GM12872 (cell line): ENCODE measurements around the gene SAP30BP.

ENCODE experiments used
- TF ChIP-seq, protein P1 (sequence below): IDR thresholded peaks from 3 replicates; pipeline ENCODE4 v1.5.1; 2011; ENCODE audit warnings: low read depth, mild to moderate bottlenecking, low read length, moderate library complexity; ENCODE audit not compliant: insufficient read depth

SAP30BP gene

DNA sequence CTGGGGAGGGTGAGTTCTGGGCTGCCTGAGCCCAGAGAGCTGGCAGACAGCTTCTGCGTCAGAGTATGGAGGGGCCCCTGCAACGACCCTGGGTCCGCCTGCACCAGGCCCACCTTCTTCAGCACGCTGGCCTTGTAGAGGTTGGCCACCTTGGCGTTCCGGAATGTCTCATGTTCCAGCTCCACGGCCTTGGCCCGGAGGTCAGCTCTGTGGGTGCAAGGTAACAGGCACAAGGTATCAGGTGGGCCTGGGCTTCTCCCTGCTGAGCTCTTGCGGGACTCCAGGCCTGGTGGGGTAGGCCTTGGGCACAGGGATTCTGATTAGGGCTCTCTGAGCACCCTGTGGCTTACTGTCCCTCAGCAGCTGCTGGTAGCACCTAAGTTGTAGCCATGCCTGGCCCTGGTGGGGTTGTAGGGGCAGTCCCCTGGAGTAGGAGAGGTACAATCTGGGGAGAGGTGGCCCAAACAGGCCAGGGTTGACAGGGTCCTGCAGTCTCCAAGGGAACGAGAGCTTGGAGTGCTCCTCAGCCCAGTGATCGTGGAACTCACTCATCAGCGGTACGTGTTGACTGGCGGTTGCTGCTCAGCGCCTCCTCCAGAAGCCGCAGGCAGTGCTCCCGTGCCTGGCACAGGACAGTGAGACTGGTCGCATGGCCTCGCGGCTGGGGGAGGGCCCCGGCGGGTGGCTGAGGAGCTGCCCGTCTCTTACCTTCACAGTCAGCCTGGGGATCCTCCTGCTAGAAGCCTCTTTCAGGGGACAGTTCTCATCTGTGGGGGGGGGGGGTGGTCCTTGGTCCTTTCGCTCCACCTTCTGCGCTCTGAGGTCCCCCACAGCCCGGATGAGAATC, 36.8 kb upstream of the SAP30BP start:
- TF ChIP-seq, protein P1, sequence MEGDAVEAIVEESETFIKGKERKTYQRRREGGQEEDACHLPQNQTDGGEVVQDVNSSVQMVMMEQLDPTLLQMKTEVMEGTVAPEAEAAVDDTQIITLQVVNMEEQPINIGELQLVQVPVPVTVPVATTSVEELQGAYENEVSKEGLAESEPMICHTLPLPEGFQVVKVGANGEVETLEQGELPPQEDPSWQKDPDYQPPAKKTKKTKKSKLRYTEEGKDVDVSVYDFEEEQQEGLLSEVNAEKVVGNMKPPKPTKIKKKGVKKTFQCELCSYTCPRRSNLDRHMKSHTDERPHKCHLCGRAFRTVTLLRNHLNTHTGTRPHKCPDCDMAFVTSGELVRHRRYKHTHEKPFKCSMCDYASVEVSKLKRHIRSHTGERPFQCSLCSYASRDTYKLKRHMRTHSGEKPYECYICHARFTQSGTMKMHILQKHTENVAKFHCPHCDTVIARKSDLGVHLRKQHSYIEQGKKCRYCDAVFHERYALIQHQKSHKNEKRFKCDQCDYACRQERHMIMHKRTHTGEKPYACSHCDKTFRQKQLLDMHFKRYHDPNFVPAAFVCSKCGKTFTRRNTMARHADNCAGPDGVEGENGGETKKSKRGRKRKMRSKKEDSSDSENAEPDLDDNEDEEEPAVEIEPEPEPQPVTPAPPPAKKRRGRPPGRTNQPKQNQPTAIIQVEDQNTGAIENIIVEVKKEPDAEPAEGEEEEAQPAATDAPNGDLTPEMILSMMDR, result no peak

DNA sequence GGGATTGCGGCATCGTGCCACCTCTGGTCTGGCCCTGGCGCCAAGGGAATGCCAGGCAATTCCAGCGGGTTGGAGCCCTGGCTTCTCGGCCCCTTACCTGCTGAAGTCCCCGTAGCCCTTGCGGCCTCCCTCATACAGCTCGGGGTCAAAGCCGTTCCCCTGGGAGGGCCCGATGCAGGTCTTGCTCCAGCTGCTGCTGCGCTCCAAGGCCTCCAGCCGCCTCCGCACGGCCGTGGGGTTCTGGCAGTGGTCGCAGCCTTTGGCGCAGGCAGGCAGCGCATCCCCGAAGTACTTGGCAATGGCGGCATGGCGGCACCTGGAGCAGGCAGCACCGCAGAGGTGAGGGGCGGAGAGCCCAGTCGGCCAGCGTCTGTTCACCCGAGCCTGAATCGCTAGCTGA, 35.8 kb upstream of the SAP30BP start:
- TF ChIP-seq, protein P1, result no peak

DNA sequence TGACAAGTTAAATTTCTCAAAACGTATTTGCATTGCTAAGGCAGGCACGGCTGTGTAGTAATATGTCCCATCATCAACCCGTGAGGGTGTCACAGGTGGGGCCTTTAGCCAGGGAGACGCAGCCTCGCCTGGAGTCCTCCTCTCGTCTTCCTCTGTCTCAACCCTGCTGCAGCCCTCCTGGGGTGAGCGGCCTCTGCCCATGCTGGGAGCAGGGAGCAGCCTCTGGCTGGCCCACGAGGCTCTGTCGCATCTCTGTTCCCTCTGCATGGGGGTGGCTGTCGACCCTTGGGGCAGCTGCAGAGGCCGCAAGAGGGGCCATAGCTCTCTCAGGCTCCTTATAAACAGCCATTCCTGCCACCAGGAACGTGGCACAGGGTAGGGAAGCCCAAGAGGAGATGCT, 34.7 kb upstream of the SAP30BP start:
- TF ChIP-seq, protein P1, result no peak

DNA sequence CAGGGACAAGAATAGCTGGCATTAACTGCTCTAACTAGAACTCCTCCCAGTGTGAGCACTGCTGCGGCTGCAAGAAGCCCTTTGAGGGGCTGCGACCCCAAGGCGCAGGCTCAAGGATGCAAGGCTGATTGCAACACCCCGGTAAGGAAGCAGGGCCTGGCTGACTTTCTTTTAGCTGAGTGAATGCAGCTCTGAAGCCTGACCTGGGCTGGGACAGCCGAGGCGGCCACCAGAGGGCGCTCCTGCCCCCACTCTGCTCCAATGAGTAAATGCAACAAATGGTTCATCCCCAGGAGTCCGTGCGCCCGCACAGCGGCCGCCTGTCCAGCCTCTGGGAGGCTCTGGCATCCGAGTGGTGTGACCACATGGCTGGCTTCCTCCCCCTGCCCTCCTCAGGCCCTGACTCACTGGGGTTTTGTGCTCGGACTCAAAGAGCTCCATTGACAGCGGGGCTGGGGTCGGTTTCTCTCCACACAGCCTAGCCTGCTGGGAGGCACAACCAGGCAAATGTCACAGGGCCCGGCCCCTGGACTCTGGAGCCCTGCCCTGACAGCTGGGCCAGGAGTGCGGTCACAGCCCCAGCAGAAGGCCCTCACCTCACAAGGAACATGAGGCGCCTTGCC, 34.2 kb upstream of the SAP30BP start, which contains the start of gene SMIM5:
Gene SMIM5, plus strand, starts transcription at position 572 of the 623 bp plus-strand sequence. CDS start 6,768 bp downstream, outside the sequence.
- TF ChIP-seq, protein P1, result peak; percentile 97

DNA sequence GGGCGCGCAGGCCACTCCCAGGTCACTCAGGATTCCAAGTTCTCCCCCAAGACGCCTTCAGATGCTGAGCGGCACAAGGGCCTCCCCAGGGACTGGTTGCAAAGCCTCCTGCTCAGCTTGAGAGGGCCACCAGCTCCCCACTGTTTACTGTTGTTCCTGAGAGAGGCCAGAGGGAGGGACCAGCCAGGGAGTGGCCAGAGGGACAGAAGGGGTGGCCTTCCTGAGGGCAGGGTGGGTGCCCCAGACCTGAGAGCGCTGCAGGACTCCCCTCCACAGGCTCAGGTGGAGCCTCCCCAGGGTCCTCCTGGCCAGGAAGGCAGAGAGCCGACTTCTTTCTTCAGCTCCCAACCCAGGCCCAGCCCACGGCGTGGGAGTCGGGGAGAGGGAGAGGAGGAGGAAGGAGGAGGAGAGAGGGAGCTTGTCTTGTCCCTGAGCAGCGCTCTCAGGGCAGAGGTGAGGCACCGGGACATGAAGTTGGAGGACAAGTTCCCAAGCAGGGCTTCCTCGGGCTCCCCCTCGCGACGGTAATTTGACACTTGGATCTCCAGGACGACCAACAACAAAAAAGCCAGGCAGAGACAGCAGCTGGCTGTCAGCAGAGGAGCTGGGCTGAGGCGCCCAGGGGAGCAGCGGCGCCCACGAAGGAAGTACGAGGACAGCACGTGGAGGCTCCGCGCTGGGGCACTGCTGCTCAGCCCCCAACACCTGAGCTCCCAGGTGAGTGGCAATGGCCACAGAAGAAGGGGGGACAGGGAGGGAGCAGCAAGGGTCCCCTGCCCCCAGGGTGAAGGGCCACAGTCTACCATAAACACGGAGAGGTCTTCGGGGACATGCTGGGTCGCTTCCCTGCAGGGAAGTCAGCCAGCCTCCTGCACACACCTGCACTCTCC, 33.4 kb upstream of the SAP30BP start:
- TF ChIP-seq, protein P1, result peak; percentile 70

DNA sequence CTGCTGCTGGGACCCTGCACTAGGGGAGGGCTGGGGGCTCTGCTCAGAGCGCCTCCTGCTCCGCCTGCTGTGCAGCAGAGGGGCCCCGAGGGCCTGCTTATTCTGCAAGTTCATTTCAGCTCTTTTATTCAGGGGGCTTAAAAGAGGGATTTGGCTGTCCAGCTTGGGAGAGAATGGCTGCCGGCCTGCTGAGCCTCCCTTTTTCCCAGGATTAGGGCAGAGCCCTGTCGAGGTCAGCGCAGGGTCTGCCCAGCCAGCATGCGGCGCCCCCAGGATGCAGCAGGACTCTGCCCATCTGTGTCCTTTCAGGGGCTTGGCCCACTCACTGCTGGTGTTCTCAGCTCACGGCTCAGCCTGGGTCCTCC, 32.8 kb upstream of the SAP30BP start:
- TF ChIP-seq, protein P1, result no peak
